ENCODE data around the gene ALKBH3. TPM values are rescaled to one million over a fixed set of nuclear protein-coding genes. Genes with fewer than 3 reads are reported as not detected.

Gene ALKBH3
- total and polyA plus RNA-seq, 2 of the 13 experiments (the other 11 are each of a cell fraction or from before 2014, with no cell fraction given), result 17.8 to 36.1 TPM

GRCh38 chr11:43930868-43931716 lies 50.5 kb downstream of the ALKBH3 start:
- CTCF ChIA-PET (ENCODE audit: low intra/inter-chr PET ratio, low total read pairs), result no interaction called here
- WGBS (ENCODE audit: low lambda C conversion rate), result 31% methylated on average over 10 of the region's 10 CpGs
- in situ Hi-C loops (cut with HindIII; ENCODE audit: extremely low pct_ligation_motif_present, low pct_unique_long_range_greater_than_20kb), result no loop called here

GRCh38 chr11:43931717-43932039 lies 51.0 kb downstream of the ALKBH3 start:
- no TSS peak for BruUV-seq (replicated peaks)
- Histone ChIP-seq H3K9me3 (ENCODE audit: low read length) (no peaks in the 10 kb centered on the region), H2AFZ (ENCODE audit: low read length) (no peak overlapping the region), H3K4me2 (ENCODE audit: low read depth, low read length) (no peak overlapping the region), H3K79me2 (ENCODE audit: insufficient read depth, low read length) (no peaks in the 10 kb centered on the region), H3K27me3 (ENCODE audit: control insufficient read depth in 1 of 2, insufficient read depth in 2 of 2, low read length in 2 of 2) (peaks cover 1 to 9% of the 10 kb centered on the region in 2 experiments; a peak in 4 of 5 replicates), H3K27ac (ENCODE audit: extremely low read length, insufficient read depth, low read length) (no peak overlapping the region), H3K9ac (ENCODE audit: insufficient read depth, low read depth, low read length) (no peak overlapping the region), H3K4me1 (ENCODE audit: insufficient read depth, low read length) (no peaks in the 10 kb centered on the region), H3K4me3 (replicated peaks in 1 of 3; ENCODE audit: insufficient read depth in 1 of 3, low read depth in 2 of 3, low read length in 3 of 3) (no peak overlapping the region), H4K20me1 (ENCODE audit: insufficient read depth, low read length) (no peaks in the 10 kb centered on the region), H3K36me3 (replicated peaks in 1 of 2; ENCODE audit: control insufficient read depth in 1 of 2, insufficient read depth in 2 of 2, low read length in 2 of 2) (no peaks in the 10 kb centered on the region)
- no peak for TF ChIP-seq SMAD9 (CRISPR knock-in tag; IDR thresholded peaks at IDR 0.05)
- TF ChIP-seq MIER2 (CRISPR knock-in tag; IDR thresholded peaks at IDR 0.05), result no peak
- peak; percentile 53 for TF ChIP-seq TEAD3 (CRISPR knock-in tag; optimal IDR thresholded peaks at IDR 0.05; ENCODE audit: borderline replicate concordance)
- ChIA-PET CTCF (ENCODE audit: low intra/inter-chr PET ratio, low total read pairs) (no interaction called here), POLR2A (no interaction called here)
- intact Hi-C loops (cut with micrococcal nuclease; ENCODE audit: unreplicated experiment) (no loop called here), in situ Hi-C loops (cut with HindIII; ENCODE audit: extremely low pct_ligation_motif_present, low pct_unique_long_range_greater_than_20kb) (no loop called here)
- DNase-seq (ENCODE audit: low spot score) (no peak), FAIRE-seq (no peak), ATAC-seq (no peak)
- 74% methylated on average over 3 of the region's 4 CpGs for WGBS (ENCODE audit: low lambda C conversion rate)

More at GRCh38 chr11:43930868-43931716, 50.5 kb downstream of the ALKBH3 start:
- no peaks in the 10 kb centered on the region for H3K9me3 ChIP-seq (ENCODE audit: low read length)
- POLR2A ChIA-PET, result no interaction called here
- H3K36me3 ChIP-seq (replicated peaks in 1 of 2; ENCODE audit: control insufficient read depth in 1 of 2, insufficient read depth in 2 of 2, low read length in 2 of 2), result no peaks in the 10 kb centered on the region
- FAIRE-seq, result no peak
- no peaks in the 10 kb centered on the region for H4K20me1 ChIP-seq (ENCODE audit: insufficient read depth, low read length)
- TF ChIP-seq, protein P1, sequence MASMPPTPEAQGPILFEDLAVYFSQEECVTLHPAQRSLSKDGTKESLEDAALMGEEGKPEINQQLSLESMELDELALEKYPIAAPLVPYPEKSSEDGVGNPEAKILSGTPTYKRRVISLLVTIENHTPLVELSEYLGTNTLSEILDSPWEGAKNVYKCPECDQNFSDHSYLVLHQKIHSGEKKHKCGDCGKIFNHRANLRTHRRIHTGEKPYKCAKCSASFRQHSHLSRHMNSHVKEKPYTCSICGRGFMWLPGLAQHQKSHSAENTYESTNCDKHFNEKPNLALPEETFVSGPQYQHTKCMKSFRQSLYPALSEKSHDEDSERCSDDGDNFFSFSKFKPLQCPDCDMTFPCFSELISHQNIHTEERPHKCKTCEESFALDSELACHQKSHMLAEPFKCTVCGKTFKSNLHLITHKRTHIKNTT (CRISPR knock-in tag; IDR thresholded peaks at IDR 0.05), result no peak
- TF ChIP-seq ZNF768 (CRISPR knock-in tag; IDR thresholded peaks at IDR 0.05), result peak; percentile 93
- H3K9ac ChIP-seq (ENCODE audit: insufficient read depth, low read depth, low read length), result no peak overlapping the region
- no TSS peak for BruUV-seq (replicated peaks)
- H3K79me2 ChIP-seq (ENCODE audit: insufficient read depth, low read length), result no peaks in the 10 kb centered on the region
- ATAC-seq, result no peak
- no peak for DNase-seq (ENCODE audit: low spot score)
- H3K4me2 ChIP-seq (ENCODE audit: low read depth, low read length), result no peak overlapping the region
- H3K4me1 ChIP-seq (ENCODE audit: insufficient read depth, low read length), result no peaks in the 10 kb centered on the region
- H3K27me3 ChIP-seq (ENCODE audit: control insufficient read depth in 1 of 2, insufficient read depth in 2 of 2, low read length in 2 of 2), result peaks cover 1 to 9% of the 10 kb centered on the region in 2 experiments; a peak in 4 of 5 replicates
- H3K27ac ChIP-seq (ENCODE audit: extremely low read length, insufficient read depth, low read length), result no peak overlapping the region
- intact Hi-C loops (cut with micrococcal nuclease; ENCODE audit: unreplicated experiment), result no loop called here
- H2AFZ ChIP-seq (ENCODE audit: low read length), result no peak overlapping the region
- no peak overlapping the region for H3K4me3 ChIP-seq (replicated peaks in 1 of 3; ENCODE audit: insufficient read depth in 1 of 3, low read depth in 2 of 3, low read length in 3 of 3)
